ENCODE data around the gene PFKFB1. TPM values are rescaled to one million over a fixed set of nuclear protein-coding genes. Genes with fewer than 3 reads are reported as not detected.

PFKFB1 gene
- total RNA-seq, 1 experiment from 2014 or later: 0.36 TPM

DNA sequence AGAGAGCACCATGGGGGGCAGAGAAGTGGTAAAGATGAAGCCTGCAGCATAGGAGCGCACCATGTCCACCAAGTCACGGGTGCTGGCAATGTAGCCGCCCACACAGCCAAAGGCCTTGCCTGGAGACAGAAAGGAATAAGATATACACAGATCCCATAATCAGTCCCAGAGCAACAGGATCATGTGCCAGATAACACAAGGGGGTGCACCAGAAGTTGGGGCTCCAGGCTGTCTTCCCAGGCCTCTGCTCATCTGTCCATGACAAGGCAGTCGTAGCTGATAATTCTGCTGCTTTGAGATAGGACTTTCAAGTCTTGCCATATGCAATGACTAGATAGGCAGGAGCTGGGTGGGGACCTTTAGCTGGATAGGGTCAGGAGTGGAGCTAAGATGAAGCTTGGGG lies 20.9 kb upstream of the PFKFB1 start:
- CTCF ChIA-PET: no interaction called here
- ATAC-seq: no peak
- H3K27me3 ChIP-seq (ENCODE audit: control insufficient read depth, insufficient read depth, low read length): no peaks in the 10 kb centered on the region
- DNase-seq (ENCODE audit: low read depth, low spot score): no peak
- H3K9me3 ChIP-seq (ENCODE audit: control insufficient read depth, insufficient read depth, low read depth, low read length): no peaks in the 10 kb centered on the region
- no peak overlapping the region for H3K27ac ChIP-seq (ENCODE audit: low read length)
- H3K4me1 ChIP-seq (ENCODE audit: control insufficient read depth, insufficient read depth, low read length): no peaks in the 10 kb centered on the region
- no TSS peak for BruUV-seq (replicated peaks)
- H3K4me3 ChIP-seq (ENCODE audit: low read depth in 2 of 2, low read length in 2 of 2): no peak overlapping the region
- H3K36me3 ChIP-seq (ENCODE audit: control insufficient read depth, insufficient read depth, low read length): no peaks in the 10 kb centered on the region
- POLR2A ChIA-PET: no interaction called here
- in situ Hi-C loops (cut with HindIII; ENCODE audit: low pct_unique_long_range_greater_than_20kb, low sequenced_read_pairs) (no loop called here), intact Hi-C loops (cut with micrococcal nuclease; ENCODE audit: unreplicated experiment) (no loop called here)
- no peak for TF ChIP-seq SIN3A (IDR thresholded peaks at IDR 0.05; ENCODE audit: borderline replicate concordance, insufficient read depth, low read depth, low read length)
- TF ChIP-seq, protein P1, sequence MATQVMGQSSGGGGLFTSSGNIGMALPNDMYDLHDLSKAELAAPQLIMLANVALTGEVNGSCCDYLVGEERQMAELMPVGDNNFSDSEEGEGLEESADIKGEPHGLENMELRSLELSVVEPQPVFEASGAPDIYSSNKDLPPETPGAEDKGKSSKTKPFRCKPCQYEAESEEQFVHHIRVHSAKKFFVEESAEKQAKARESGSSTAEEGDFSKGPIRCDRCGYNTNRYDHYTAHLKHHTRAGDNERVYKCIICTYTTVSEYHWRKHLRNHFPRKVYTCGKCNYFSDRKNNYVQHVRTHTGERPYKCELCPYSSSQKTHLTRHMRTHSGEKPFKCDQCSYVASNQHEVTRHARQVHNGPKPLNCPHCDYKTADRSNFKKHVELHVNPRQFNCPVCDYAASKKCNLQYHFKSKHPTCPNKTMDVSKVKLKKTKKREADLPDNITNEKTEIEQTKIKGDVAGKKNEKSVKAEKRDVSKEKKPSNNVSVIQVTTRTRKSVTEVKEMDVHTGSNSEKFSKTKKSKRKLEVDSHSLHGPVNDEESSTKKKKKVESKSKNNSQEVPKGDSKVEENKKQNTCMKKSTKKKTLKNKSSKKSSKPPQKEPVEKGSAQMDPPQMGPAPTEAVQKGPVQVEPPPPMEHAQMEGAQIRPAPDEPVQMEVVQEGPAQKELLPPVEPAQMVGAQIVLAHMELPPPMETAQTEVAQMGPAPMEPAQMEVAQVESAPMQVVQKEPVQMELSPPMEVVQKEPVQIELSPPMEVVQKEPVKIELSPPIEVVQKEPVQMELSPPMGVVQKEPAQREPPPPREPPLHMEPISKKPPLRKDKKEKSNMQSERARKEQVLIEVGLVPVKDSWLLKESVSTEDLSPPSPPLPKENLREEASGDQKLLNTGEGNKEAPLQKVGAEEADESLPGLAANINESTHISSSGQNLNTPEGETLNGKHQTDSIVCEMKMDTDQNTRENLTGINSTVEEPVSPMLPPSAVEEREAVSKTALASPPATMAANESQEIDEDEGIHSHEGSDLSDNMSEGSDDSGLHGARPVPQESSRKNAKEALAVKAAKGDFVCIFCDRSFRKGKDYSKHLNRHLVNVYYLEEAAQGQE (IDR thresholded peaks at IDR 0.05; ENCODE audit: insufficient read depth in 1 of 2, low read depth in 2 of 2, low read length in 1 of 2): no peak
- no peak for TF ChIP-seq CTCF (IDR thresholded peaks at IDR 0.05)
- TF ChIP-seq POLR2AphosphoS5 (IDR thresholded peaks at IDR 0.05; ENCODE audit: low read depth, low read length): no peak
- TF ChIP-seq TCF7L2 (IDR thresholded peaks at IDR 0.05; ENCODE audit: low read depth, low read length): no peak

GRCh38 chrX:55011294-55011693 lies 17.3 kb upstream of the PFKFB1 start:
- CTCF ChIA-PET: interaction anchor here (0.8 kb wide), 1 partner anchor 119 kb away, joined by 4 read pairs; no protein-coding TSS in a partner anchor
- DNase-seq (ENCODE audit: low read depth, low spot score): no peak
- no peaks in the 10 kb centered on the region for H3K4me1 ChIP-seq (ENCODE audit: control insufficient read depth, insufficient read depth, low read length)
- BruUV-seq (replicated peaks): no TSS peak
- no peak for ATAC-seq
- no peak overlapping the region for H3K4me3 ChIP-seq (ENCODE audit: low read depth in 2 of 2, low read length in 2 of 2)
- intact Hi-C loops (cut with micrococcal nuclease; ENCODE audit: unreplicated experiment) (no loop called here), in situ Hi-C loops (cut with HindIII; ENCODE audit: low pct_unique_long_range_greater_than_20kb, low sequenced_read_pairs) (no loop called here)
- no peak overlapping the region for H3K27ac ChIP-seq (ENCODE audit: low read length)
- POLR2A ChIA-PET: no interaction called here
- no peaks in the 10 kb centered on the region for H3K9me3 ChIP-seq (ENCODE audit: control insufficient read depth, insufficient read depth, low read depth, low read length)
- H3K36me3 ChIP-seq (ENCODE audit: control insufficient read depth, insufficient read depth, low read length): no peaks in the 10 kb centered on the region
- no peaks in the 10 kb centered on the region for H3K27me3 ChIP-seq (ENCODE audit: control insufficient read depth, insufficient read depth, low read length)
- TF ChIP-seq CTCF (IDR thresholded peaks at IDR 0.05) (peak; percentile 41; the same call in 1 of the 2 replicates), TCF7L2 (IDR thresholded peaks at IDR 0.05; ENCODE audit: low read depth, low read length) (no peak)

Data from Panc1 (cell line).